PC-9 (cell line): ENCODE measurements around the gene DHRS2.

Experiments used
- CTCF ChIP-seq: fragments of 200-600 bp; sonication (generic); conservative IDR thresholded peaks from 2 replicates; pipeline ENCODE4 v1.6.1; 2017; ENCODE audit warnings: mixed run types, antibody characterized with exemption, mild to moderate bottlenecking, moderate library complexity
- EZH2 ChIP-seq: fragments of 200-600 bp; sonication (generic); IDR thresholded peaks from 2 replicates; pipeline ENCODE4 v1.8.0; 2017; ENCODE audit warnings: antibody characterized with exemption, low read depth

- TF ChIP-seq CTCF = no peak
- TF ChIP-seq EZH2 = no peak
Observed at GRCh38 chr14:23636317-23637211, at the start of gene DHRS2.
